Measurements from ENCODE around the gene RILPL2.
"Not testable (repeated sequence)": the region's sequence is repeated elsewhere in the genome, so short reads cannot be mapped to it uniquely, and the experiment has no call there.

GRCh38 chr12:123368431-123368830, 68.1 kb downstream of the RILPL2 start:
- TF ChIP-seq POLR2A (IDR thresholded peaks at IDR 0.05; ENCODE audit: low read depth); POLR2AphosphoS5 (IDR thresholded peaks at IDR 0.05); EP300 (IDR thresholded peaks at IDR 0.05): not testable (repeated sequence)
- TF ChIP-seq, protein P1, sequence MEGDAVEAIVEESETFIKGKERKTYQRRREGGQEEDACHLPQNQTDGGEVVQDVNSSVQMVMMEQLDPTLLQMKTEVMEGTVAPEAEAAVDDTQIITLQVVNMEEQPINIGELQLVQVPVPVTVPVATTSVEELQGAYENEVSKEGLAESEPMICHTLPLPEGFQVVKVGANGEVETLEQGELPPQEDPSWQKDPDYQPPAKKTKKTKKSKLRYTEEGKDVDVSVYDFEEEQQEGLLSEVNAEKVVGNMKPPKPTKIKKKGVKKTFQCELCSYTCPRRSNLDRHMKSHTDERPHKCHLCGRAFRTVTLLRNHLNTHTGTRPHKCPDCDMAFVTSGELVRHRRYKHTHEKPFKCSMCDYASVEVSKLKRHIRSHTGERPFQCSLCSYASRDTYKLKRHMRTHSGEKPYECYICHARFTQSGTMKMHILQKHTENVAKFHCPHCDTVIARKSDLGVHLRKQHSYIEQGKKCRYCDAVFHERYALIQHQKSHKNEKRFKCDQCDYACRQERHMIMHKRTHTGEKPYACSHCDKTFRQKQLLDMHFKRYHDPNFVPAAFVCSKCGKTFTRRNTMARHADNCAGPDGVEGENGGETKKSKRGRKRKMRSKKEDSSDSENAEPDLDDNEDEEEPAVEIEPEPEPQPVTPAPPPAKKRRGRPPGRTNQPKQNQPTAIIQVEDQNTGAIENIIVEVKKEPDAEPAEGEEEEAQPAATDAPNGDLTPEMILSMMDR (IDR thresholded peaks at IDR 0.05), result not testable (repeated sequence)

Data from esophagus muscularis mucosa (tissue), 4 donors.